SK-MEL-5 (cell line): ENCODE measurements around the gene PITPNM2. TPM values are rescaled to one million over a fixed set of nuclear protein-coding genes. Genes with fewer than 3 reads are reported as not detected.

Source experiments
- DNase-seq: peaks from one replicate; pipeline ENCODE4 v3.0.0-alpha.2; 2016; ENCODE audit warnings: low read depth, low spot score
- in situ Hi-C: cut with HindIII; loops from 2 replicates; pipeline ENCODE4 v1.10.0; 2016; ENCODE audit warnings: low sequenced_read_pairs, high pct_unique_total_duplicates, low pct_unique_long_range_greater_than_20kb
- polyA plus RNA-seq, 2 experiments: library from polyadenylated mRNA; depleted of rRNA; stranded (reverse); fragments of >200 nt; gene quantifications; 2 replicates each; pipeline ENCODE4 v1.2.3, GENCODE V29; 2015
- total RNA-seq: library from RNA; depleted of rRNA; stranded (reverse); fragments of >200 nt; shearing (Covaris generic); gene quantifications from 2 replicates; pipeline ENCODE4 v1.2.3, GENCODE V29; 2014; rRNA removed

Gene PITPNM2
- total RNA-seq: 1.2 and 1.7 TPM in 2 replicates
- polyA plus RNA-seq (2015; cell fraction: cytosol; rRNA removed): 5.2 and 7.4 TPM in 2 replicates
- polyA plus RNA-seq (2015; cell fraction: nucleus; rRNA removed): 12.3 and 16.0 TPM in 2 replicates

GRCh38 chr12:123150744-123151456 lies at the start of gene PITPNM2:
Gene PITPNM2 (minus strand): TSS chr12:123151090. CDS start chr12:123034590, 116,500 bp downstream.
- DNase-seq: peak; percentile 45
- in situ Hi-C loops: no loop called here

- no peak for DNase-seq
- in situ Hi-C loops: no loop called here
Measured at GRCh38 chr12:123200414-123200813, 49.5 kb upstream of the PITPNM2 start.

GRCh38 chr12:123199936-123200335 lies 49.0 kb upstream of the PITPNM2 start:
- DNase-seq: no peak
- in situ Hi-C loops: no loop called here

- in situ Hi-C loops: no loop called here
- DNase-seq: no peak
Measured at GRCh38 chr12:123187637-123188036, 36.7 kb upstream of the PITPNM2 start.

GRCh38 chr12:123180171-123180570 lies 29.3 kb upstream of the PITPNM2 start:
- DNase-seq: no peak
- in situ Hi-C loops: no loop called here

- no peak for DNase-seq
- in situ Hi-C loops: no loop called here
Measured at GRCh38 chr12:123171967-123172366, 21.1 kb upstream of the PITPNM2 start.

- in situ Hi-C loops: no loop called here
- no peak for DNase-seq
Measured at GRCh38 chr12:123167329-123167728, 16.4 kb upstream of the PITPNM2 start.

- DNase-seq: no peak
- in situ Hi-C loops: no loop called here
Measured at GRCh38 chr12:123165537-123165936, 14.6 kb upstream of the PITPNM2 start.

- in situ Hi-C loops: no loop called here
- DNase-seq: no peak
Measured at GRCh38 chr12:123164710-123165261, 13.9 kb upstream of the PITPNM2 start.

GRCh38 chr12:123164222-123164621 lies 13.3 kb upstream of the PITPNM2 start:
- in situ Hi-C loops: no loop called here
- DNase-seq: no peak

GRCh38 chr12:123163227-123163626 lies 12.3 kb upstream of the PITPNM2 start:
- DNase-seq: no peak
- in situ Hi-C loops: no loop called here

GRCh38 chr12:123160801-123161487 lies 10.1 kb upstream of the PITPNM2 start:
- in situ Hi-C loops: no loop called here
- DNase-seq: no peak

- in situ Hi-C loops: no loop called here
- no peak for DNase-seq
Measured at GRCh38 chr12:123153906-123154305, 3.0 kb upstream of the PITPNM2 start.

- in situ Hi-C loops: no loop called here
- DNase-seq: no peak
Measured at GRCh38 chr12:123152833-123153232, 1.9 kb upstream of the PITPNM2 start.

GRCh38 chr12:123151457-123152454 lies 866 bp upstream of the PITPNM2 start:
- DNase-seq: no peak
- in situ Hi-C loops: no loop called here

- DNase-seq: no peak
Measured at GRCh38 chr12:123150275-123150743, 581 bp downstream of the PITPNM2 start.

GRCh38 chr12:123149501-123150274 lies 1.2 kb downstream of the PITPNM2 start:
- DNase-seq: no peak
- in situ Hi-C loops: no loop called here

More at GRCh38 chr12:123150275-123150743, 581 bp downstream of the PITPNM2 start:
- in situ Hi-C loops: no loop called here
